K562 (cell line): ENCODE results near the gene MYO6.

ENCODE experiments used
- ESRRA ChIP-seq: fragments of 450-650 bp; IDR thresholded peaks from 2 replicates; pipeline ENCODE4 v1.6.1; 2014; ENCODE audit warnings: low read depth, mild to moderate bottlenecking, moderate library complexity, borderline replicate concordance
- MTA3 ChIP-seq: fragments of 450-650 bp; formaldehyde crosslinking; IDR thresholded peaks from 2 replicates; pipeline ENCODE4 v1.6.1; 2017; ENCODE audit warnings: mild to moderate bottlenecking, borderline replicate concordance
- NR2F6 ChIP-seq: fragments of 450-650 bp; formaldehyde crosslinking; IDR thresholded peaks from 2 replicates; pipeline ENCODE4 v1.4.0; 2020; ENCODE audit warnings: mild to moderate bottlenecking
- RCOR1 ChIP-seq, 2 experiments: IDR thresholded peaks; 2 replicates each; pipeline ENCODE4 v1.6.1; 2012; ENCODE audit warnings: low read depth in 2 of 2, low read length in 2 of 2, borderline replicate concordance in 1 of 2, improper control_type of control experiment in 1 of 2
- TF ChIP-seq, protein P1 (sequence below): sonication (generic); formaldehyde crosslinking; IDR thresholded peaks from 2 replicates; pipeline ENCODE4 v1.8.0; 2023; ENCODE audit warnings: mild to moderate bottlenecking, missing genetic modification reagents
- TF ChIP-seq, protein P2 (sequence below): fragments of 450-650 bp; IDR thresholded peaks from 2 replicates; pipeline ENCODE4 v1.6.1; 2016; ENCODE audit warnings: low read depth
- TF ChIP-seq, protein P3 (sequence below): sonication (generic); formaldehyde crosslinking; IDR thresholded peaks from 2 replicates; pipeline ENCODE4 v1.8.1; 2022; ENCODE audit warnings: missing genetic modification reagents
- TF ChIP-seq, protein P4 (sequence below): fragments of 450-650 bp; IDR thresholded peaks from 2 replicates; pipeline ENCODE4 v1.6.1; 2017; ENCODE audit warnings: antibody characterized with exemption, mild to moderate bottlenecking
- TF ChIP-seq, protein P5 (sequence below): fragments of 150-350 bp; conservative IDR thresholded peaks from 2 replicates; pipeline ENCODE4 v1.6.1; 2014; ENCODE audit warnings: low read length

DNA sequence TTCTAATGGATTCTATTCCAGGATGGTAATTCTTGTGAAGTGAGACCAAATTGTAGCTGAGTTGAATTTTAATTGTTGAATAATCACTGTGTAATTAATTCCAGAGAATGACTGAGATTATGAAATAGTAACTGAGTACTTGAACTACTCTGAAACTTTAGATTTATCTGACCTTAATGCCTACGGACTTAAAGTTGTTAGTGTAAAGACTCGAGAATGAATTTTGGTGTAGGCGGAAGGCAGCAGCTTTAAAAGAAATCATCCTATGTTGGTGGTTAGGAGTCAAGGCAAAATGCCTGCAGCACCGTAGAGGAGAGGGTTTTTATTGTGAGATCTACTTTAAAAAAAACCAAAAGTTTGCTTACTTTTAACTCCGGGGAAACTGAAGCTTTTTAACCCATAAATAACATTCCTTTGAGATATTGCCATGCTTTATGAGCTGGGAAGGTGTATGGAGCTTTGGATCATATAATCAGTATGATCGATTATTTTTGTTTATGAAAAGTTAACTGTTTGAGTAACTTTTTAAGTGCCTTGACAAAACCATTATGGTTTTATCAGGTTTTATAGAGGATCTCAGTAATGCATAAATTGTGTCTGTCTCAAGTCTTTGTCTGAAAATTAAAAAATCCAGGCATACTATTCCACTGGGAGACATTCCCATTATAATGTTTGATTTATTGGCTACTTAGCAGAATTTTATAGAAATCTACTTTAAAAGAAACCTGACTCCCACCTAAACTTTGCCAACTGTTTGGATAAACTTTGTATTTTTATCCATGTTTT lies 46.1 kb downstream of the MYO6 start:
- TF ChIP-seq, protein P1, sequence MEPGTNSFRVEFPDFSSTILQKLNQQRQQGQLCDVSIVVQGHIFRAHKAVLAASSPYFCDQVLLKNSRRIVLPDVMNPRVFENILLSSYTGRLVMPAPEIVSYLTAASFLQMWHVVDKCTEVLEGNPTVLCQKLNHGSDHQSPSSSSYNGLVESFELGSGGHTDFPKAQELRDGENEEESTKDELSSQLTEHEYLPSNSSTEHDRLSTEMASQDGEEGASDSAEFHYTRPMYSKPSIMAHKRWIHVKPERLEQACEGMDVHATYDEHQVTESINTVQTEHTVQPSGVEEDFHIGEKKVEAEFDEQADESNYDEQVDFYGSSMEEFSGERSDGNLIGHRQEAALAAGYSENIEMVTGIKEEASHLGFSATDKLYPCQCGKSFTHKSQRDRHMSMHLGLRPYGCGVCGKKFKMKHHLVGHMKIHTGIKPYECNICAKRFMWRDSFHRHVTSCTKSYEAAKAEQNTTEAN (CRISPR knock-in tag) = no peak
- TF ChIP-seq, protein P2, sequence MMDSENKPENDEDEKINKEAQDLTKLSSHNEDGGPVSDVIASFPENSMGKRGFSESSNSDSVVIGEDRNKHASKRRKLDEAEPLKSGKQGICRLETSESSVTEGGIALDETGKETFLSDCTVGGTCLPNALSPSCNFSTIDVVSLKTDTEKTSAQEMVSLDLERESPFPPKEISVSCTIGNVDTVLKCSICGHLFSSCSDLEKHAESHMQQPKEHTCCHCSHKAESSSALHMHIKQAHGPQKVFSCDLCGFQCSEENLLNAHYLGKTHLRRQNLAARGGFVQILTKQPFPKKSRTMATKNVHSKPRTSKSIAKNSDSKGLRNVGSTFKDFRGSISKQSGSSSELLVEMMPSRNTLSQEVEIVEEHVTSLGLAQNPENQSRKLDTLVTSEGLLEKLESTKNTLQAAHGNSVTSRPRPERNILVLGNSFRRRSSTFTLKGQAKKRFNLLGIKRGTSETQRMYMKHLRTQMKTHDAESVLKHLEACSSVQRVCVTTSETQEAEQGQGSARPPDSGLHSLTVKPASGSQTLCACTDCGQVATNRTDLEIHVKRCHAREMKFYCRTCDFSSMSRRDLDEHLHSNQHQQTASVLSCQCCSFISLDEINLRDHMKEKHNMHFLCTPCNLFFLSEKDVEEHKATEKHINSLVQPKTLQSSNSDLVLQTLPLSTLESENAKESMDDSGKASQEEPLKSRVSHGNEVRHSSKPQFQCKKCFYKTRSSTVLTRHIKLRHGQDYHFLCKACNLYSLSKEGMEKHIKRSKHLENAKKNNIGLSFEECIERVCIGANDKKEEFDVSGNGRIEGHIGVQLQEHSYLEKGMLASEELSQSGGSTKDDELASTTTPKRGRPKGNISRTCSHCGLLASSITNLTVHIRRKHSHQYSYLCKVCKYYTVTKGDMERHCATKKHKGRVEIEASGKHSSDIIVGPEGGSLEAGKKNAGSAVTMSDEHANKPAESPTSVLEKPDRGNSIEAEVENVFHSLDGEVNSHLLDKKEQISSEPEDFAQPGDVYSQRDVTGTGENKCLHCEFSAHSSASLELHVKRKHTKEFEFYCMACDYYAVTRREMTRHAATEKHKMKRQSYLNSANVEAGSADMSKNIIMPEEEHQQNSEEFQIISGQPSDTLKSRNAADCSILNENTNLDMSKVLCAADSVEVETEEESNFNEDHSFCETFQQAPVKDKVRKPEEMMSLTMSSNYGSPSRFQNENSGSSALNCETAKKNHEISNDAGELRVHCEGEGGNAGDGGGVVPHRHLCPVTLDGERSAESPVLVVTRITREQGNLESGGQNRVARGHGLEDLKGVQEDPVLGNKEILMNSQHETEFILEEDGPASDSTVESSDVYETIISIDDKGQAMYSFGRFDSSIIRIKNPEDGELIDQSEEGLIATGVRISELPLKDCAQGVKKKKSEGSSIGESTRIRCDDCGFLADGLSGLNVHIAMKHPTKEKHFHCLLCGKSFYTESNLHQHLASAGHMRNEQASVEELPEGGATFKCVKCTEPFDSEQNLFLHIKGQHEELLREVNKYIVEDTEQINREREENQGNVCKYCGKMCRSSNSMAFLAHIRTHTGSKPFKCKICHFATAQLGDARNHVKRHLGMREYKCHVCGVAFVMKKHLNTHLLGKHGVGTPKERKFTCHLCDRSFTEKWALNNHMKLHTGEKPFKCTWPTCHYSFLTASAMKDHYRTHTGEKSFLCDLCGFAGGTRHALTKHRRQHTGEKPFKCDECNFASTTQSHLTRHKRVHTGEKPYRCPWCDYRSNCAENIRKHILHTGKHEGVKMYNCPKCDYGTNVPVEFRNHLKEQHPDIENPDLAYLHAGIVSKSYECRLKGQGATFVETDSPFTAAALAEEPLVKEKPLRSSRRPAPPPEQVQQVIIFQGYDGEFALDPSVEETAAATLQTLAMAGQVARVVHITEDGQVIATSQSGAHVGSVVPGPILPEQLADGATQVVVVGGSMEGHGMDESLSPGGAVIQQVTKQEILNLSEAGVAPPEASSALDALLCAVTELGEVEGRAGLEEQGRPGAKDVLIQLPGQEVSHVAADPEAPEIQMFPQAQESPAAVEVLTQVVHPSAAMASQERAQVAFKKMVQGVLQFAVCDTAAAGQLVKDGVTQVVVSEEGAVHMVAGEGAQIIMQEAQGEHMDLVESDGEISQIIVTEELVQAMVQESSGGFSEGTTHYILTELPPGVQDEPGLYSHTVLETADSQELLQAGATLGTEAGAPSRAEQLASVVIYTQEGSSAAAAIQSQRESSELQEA = no peak
- TF ChIP-seq, protein P3, sequence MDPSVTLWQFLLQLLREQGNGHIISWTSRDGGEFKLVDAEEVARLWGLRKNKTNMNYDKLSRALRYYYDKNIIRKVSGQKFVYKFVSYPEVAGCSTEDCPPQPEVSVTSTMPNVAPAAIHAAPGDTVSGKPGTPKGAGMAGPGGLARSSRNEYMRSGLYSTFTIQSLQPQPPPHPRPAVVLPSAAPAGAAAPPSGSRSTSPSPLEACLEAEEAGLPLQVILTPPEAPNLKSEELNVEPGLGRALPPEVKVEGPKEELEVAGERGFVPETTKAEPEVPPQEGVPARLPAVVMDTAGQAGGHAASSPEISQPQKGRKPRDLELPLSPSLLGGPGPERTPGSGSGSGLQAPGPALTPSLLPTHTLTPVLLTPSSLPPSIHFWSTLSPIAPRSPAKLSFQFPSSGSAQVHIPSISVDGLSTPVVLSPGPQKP (CRISPR knock-in tag) = no peak
- TF ChIP-seq, protein P4, sequence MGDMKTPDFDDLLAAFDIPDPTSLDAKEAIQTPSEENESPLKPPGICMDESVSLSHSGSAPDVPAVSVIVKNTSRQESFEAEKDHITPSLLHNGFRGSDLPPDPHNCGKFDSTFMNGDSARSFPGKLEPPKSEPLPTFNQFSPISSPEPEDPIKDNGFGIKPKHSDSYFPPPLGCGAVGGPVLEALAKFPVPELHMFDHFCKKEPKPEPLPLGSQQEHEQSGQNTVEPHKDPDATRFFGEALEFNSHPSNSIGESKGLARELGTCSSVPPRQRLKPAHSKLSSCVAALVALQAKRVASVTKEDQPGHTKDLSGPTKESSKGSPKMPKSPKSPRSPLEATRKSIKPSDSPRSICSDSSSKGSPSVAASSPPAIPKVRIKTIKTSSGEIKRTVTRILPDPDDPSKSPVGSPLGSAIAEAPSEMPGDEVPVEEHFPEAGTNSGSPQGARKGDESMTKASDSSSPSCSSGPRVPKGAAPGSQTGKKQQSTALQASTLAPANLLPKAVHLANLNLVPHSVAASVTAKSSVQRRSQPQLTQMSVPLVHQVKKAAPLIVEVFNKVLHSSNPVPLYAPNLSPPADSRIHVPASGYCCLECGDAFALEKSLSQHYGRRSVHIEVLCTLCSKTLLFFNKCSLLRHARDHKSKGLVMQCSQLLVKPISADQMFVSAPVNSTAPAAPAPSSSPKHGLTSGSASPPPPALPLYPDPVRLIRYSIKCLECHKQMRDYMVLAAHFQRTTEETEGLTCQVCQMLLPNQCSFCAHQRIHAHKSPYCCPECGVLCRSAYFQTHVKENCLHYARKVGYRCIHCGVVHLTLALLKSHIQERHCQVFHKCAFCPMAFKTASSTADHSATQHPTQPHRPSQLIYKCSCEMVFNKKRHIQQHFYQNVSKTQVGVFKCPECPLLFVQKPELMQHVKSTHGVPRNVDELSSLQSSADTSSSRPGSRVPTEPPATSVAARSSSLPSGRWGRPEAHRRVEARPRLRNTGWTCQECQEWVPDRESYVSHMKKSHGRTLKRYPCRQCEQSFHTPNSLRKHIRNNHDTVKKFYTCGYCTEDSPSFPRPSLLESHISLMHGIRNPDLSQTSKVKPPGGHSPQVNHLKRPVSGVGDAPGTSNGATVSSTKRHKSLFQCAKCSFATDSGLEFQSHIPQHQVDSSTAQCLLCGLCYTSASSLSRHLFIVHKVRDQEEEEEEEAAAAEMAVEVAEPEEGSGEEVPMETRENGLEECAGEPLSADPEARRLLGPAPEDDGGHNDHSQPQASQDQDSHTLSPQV = no peak
- TF ChIP-seq, protein P5, sequence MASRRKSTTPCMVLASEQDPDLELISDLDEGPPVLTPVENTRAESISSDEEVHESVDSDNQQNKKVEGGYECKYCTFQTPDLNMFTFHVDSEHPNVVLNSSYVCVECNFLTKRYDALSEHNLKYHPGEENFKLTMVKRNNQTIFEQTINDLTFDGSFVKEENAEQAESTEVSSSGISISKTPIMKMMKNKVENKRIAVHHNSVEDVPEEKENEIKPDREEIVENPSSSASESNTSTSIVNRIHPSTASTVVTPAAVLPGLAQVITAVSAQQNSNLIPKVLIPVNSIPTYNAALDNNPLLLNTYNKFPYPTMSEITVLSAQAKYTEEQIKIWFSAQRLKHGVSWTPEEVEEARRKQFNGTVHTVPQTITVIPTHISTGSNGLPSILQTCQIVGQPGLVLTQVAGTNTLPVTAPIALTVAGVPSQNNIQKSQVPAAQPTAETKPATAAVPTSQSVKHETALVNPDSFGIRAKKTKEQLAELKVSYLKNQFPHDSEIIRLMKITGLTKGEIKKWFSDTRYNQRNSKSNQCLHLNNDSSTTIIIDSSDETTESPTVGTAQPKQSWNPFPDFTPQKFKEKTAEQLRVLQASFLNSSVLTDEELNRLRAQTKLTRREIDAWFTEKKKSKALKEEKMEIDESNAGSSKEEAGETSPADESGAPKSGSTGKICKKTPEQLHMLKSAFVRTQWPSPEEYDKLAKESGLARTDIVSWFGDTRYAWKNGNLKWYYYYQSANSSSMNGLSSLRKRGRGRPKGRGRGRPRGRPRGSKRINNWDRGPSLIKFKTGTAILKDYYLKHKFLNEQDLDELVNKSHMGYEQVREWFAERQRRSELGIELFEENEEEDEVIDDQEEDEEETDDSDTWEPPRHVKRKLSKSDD = no peak
- TF ChIP-seq MTA3 (no peak), RCOR1 (IDR thresholded peaks at IDR 0.05; ENCODE audit: borderline replicate concordance in 1 of 2, low read depth in 2 of 2, low read length in 2 of 2) (no peak), NR2F6 (CRISPR knock-in tag) (no peak), ESRRA (no peak)
